Measurements from ENCODE around the gene TAGLN2.

The TAGLN2 gene

DNA sequence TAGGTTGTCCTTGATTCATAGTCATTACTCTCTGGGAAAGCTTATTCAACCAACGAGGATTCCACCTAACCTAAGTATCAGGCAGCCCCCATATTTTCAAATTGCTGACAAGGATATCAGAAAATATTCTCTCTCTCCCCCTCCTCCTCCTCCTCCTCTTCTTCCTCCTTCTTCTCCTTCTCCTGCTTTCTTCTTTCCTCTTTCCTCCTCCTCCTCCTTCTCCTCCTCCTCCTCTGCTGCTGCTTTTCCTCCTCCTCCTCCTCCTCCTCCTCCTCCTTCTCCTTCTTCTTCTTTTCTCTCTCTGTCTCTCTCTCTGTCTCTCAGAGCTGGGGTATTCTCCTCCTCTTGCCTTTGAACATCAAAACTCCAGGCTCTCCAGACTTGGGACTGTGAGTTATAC lies 22.6 kb upstream of the TAGLN2 start:
- DNase-seq = no peak

- no peak for DNase-seq
These were observed 21.2 kb upstream of the TAGLN2 start for GRCh38 chr1:159946242-159947187.

DNA sequence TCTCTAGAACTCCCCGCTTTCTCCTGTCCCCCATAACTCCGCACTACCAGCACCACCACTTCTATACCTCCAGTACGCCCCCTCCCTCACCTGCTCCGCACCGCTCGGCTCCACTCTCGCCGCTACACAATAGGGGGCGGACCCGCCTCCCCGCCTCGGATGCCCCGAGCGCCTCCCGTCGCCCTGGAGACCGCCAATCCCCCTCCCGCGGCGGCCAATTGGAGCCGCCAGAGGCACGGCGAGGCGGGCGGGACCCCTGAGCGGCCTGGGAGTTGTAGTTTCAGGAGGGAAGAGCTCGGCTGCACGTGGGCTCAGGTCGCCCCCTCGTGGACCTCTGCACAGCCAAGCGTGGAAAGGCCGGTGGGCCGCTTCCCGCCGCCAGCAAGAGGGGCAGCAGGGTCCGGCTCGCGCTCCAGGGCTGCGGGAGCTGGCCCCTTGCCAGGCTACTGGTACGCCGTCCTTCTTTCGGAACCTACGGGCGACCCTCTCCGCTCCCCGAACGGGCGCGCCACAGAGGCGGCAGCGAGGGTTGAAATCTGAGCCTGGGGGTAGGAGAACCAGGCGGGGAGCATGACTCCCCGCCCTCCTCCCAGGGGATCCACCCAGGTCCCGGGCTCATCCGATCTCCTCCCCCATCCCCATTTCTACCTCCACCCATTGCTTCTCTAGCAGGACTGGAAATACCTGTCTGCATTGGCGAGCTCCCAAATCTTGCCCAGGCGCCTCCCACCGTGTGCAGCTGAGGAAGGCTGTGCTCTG lies 20.4 kb upstream of the TAGLN2 start, which contains the start of gene IGSF9:
IGSF9 (minus strand) TSS at position 131 of the 759 bp plus-strand sequence. CDS start 2,159 bp downstream, outside the sequence.
- peak; percentile 91 for DNase-seq

- DNase-seq = no peak
These were observed 19.5 kb upstream of the TAGLN2 start for GRCh38 chr1:159944623-159945455.

DNA sequence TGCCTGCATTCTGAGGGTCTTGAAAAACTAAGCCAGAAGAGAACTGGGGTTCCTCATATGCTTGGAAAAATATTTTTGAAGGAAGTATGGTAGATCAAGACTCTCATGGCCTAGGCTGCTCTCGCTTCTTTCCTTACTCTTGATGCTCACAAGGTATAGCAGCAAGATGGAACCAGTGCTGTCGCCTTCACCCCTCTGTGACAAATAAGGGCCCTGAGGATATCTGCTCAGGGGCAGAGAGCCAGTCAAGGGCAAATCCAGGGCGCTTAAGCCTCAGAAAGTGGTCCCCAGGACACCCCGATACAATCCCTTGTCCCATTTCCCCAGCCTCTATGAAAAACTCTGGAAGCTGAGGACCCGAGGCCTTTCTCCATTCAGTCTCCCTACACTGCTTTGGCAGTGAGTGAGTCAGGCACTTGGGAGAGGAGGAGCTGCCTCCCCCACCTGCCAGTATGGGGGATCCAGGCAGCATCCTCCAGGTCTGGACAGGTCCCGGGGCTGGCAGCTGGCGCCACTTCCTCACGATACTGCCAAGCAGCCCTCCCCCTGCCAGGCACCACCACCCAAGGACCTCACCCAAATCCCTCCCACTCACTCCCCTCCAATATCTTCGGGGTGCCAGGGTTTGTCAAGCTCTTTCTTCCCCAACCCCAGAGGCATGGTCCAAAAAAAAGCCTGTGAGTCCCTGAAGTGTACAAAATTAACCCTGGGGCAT lies 18.8 kb upstream of the TAGLN2 start:
- no peak for DNase-seq

- no peak for DNase-seq
These were observed 18.0 kb upstream of the TAGLN2 start for GRCh38 chr1:159943278-159943640.

- DNase-seq = no peak
These were observed 17.4 kb upstream of the TAGLN2 start for GRCh38 chr1:159942632-159943277.

GRCh38 chr1:159941591-159942560 lies 16.6 kb upstream of the TAGLN2 start:
- no peak for DNase-seq

DNA sequence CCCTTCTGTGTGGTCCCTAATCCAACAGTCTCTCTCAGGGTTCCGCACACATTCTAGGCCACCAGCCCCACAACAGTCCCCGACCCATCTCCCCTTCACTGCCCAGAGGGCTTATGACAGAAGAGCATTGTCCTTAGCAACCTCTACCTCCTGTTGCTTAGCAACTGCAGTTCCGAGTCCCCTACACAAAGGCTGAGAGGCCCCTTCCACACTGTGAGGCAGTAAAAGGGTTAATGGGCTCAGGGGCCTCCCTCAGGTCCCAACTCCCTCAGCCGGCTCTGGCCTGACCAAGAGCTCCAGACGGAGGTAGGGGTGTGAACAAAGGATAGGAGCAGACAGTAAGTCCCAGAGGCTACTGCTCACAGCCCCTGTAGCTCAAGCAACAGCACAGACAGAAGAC lies 15.8 kb upstream of the TAGLN2 start:
- DNase-seq = no peak

DNA sequence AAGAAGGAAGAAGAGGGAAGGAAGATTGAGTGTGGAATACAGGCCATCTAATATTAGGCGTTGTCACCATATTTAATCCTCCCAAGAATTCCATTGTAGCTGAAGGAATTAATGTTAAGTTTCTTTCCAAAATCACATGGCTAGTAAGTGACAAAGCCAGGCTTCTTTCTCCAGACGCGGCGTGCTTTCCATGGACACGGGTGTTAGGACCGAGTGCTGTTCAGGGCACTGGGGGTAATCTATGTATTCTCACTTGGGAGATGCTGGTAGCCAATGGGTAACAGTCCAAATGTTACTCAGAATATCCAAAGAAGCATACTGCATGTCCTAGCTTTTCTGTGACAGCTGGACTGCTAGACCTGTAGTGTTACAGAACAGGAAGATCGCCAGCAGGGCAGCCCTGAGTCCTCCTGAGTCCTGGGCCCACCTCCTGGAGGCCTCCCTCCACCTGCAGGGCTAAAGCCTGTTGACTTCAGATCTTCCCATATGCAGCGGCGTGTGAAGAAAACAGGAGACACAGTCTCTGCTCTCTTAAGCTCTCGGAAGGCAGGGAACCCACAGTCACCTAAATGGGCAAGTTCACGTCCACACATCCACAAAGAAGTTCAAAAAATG lies 14.8 kb upstream of the TAGLN2 start:
- DNase-seq = no peak

- no peak for DNase-seq
These were observed 14.3 kb upstream of the TAGLN2 start for GRCh38 chr1:159939678-159940002.

GRCh38 chr1:159938905-159939677 lies 13.8 kb upstream of the TAGLN2 start:
- no peak for DNase-seq

- no peak for DNase-seq
These were observed 13.0 kb upstream of the TAGLN2 start for GRCh38 chr1:159938211-159938852.

DNA sequence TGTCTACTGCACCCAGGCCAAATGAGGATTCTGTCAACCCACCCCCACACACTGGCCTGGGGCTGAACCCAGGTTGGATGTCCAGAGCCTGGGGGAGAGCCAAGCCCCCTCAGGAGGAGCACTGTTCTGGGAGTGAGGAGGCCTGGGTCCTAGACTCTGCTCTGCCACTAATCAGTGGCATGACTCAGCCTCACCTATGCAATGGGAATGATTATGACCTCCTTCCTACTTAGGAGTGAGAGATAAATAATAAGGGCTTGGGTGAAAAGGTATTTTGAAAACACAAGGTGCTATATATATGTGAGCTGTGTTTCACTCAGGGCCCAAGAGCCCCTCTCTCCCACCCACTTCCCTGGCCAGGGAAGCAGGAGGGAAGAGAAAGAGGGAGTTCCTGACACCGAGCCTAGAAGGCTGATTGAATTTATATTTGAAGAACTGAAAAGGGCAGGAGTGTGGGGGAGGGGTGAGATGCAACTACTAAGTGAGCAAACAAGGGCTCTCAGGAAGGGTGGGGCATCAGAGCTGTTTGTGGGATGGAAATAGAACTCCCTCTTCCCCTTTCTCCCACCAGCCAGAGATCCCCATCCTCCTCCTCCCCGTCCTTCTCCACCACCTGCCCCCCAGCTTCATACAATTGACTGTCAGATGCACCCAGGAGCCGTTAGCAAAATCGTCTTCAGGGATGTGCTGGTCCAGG lies 11.9 kb upstream of the TAGLN2 start:
- no peak for DNase-seq

DNA sequence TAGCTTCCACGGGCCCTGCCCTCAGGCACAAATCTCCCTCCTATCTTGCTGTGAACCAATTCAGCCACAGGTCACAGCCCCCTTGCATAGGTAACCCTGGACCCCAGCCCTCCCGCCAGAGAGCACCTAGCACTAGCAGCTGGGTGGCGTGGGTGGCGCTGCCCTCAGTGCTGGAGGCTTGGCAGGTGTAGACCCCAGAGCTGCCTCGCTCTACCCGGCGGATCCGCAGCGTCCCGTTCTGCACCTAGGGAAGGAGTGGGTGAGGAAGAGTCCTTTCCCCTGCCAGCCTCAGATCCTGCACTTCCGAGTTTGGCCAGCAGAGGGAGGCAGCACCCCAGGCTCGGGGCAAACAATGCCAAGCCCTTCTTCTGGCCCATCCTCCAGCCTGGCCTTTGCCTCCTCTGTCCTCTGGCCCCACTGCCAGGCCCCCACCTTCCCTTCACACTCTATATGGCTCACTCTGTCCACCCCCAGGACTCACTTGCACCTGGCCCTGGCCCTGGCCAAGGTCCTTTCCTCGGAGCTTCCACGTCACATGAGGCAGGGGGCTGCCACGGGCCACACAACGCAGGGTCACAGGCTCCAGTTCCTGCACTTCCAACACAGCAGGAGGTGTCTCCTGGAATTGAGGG lies 11.1 kb upstream of the TAGLN2 start:
- DNase-seq = peak; percentile 67

- no peak for DNase-seq
These were observed 10.5 kb upstream of the TAGLN2 start for GRCh38 chr1:159935719-159936272.

- DNase-seq = no peak
These were observed 10.0 kb upstream of the TAGLN2 start for GRCh38 chr1:159935305-159935704.
